ENCODE data around the gene HPS6. TPM values are rescaled to one million over a fixed set of nuclear protein-coding genes. Genes with fewer than 3 reads are reported as not detected.

The HPS6 gene
- total and polyA plus RNA-seq, 10 donors = 7.2 to 29.5 (median 17.0) TPM

GRCh38 chr10:102116656-102117055, 51.5 kb downstream of the HPS6 start:
- 77 to 88% (median 82%) methylated on average over 1 of the region's 1 CpG for WGBS, 5 donors
- no peaks in the 10 kb centered on the region for H3K9me3 ChIP-seq
- TF ChIP-seq POLR2A (IDR thresholded peaks at IDR 0.05) (no peak), CTCF (IDR thresholded peaks at IDR 0.05 in 8 of 11, conservative IDR thresholded peaks at IDR 0.05 in 3 of 11) (no peak), POLR2AphosphoS5 (IDR thresholded peaks at IDR 0.05) (no peak)
- intact Hi-C loops (cut with DNase I; ENCODE audit: low total_unique reads) = loop anchor here (10.0 kb wide), 1 partner anchor 52 kb away; the partner anchor contains the start of gene HPS6
- peaks cover 55 to 91% (median 81%) of the 10 kb centered on the region in 6 donors for H3K4me1 ChIP-seq
- peak overlapping the region in 2 of 8 donors; percentile 89 to 97 for H3K4me3 ChIP-seq
- H3K27ac ChIP-seq = peak overlapping the region; percentile 92 to 99 (median 96)
- DNase-seq = no peak
- H3K27me3 ChIP-seq (replicated peaks in 1 of 7) = no peaks in the 10 kb centered on the region
- peaks cover 0 to 3% (median 1%) of the 10 kb centered on the region in 6 donors for H3K36me3 ChIP-seq

Small RNA genes lying within 50 kb of the gene (small RNA-seq; reads per million reads assigned to genes)
- gene AL500527.1 (0 reads per million in 4 donors), gene AL500527.2 (0 reads per million in 4 donors)

Other genes starting within 250 kb of the HPS6 start
- 100 to 1,000 TPM; 143 to 234 (median 172) TPM for gene OGA, start 246.9 kb upstream of the HPS6 start, total RNA-seq
- gene OGA, start 246.9 kb upstream of the HPS6 start, polyA plus RNA-seq = 10 to 100 TPM; 65.7 to 87.0 (median 68.3) TPM
- 1 to 10 TPM; 4.2 to 8.6 (median 6.5) TPM for gene KCNIP2, start 221.5 kb upstream of the HPS6 start, total RNA-seq
- gene KCNIP2, start 221.5 kb upstream of the HPS6 start, polyA plus RNA-seq = 1 to 10 TPM in 2 of 3 donors, under 1 TPM in 1; 1.00 to 1.7 (median 1.3) TPM
- 10 to 100 TPM; 19.4 to 37.4 (median 25.8) TPM for gene ARMH3, start 9.2 kb upstream of the HPS6 start, total RNA-seq
- 10 to 100 TPM; 11.6 to 13.5 (median 13.5) TPM for gene ARMH3, start 9.2 kb upstream of the HPS6 start, polyA plus RNA-seq
- 10 to 100 TPM; 59.3 to 89.9 (median 71.1) TPM for gene LDB1, start 55.0 kb downstream of the HPS6 start, total RNA-seq
- 10 to 100 TPM; 22.5 to 50.2 (median 25.4) TPM for gene LDB1, start 55.0 kb downstream of the HPS6 start, polyA plus RNA-seq
- 10 to 100 TPM; 22.3 to 52.5 (median 30.9) TPM for gene PPRC1, start 67.7 kb downstream of the HPS6 start, total RNA-seq
- 10 to 100 TPM; 12.1 to 22.0 (median 15.4) TPM for gene PPRC1, start 67.7 kb downstream of the HPS6 start, polyA plus RNA-seq
- 10 to 100 TPM; 37.2 to 60.0 (median 42.3) TPM for gene NOLC1, start 87.0 kb downstream of the HPS6 start, total RNA-seq
- gene NOLC1, start 87.0 kb downstream of the HPS6 start, polyA plus RNA-seq = 10 to 100 TPM; 24.6 to 36.1 (median 34.8) TPM
- 1 to 10 TPM in 1 of 7 donors, under 1 TPM in 4, not detected in 2; 0.26 to 2.0 (median 0.64) TPM for gene ELOVL3, start 160.9 kb downstream of the HPS6 start, total RNA-seq
- gene ELOVL3, start 160.9 kb downstream of the HPS6 start, polyA plus RNA-seq = 1 to 10 TPM in 2 of 3 donors, under 1 TPM in 1; 0.08 to 1.1 (median 1.1) TPM
- not detected for gene PITX3, start 176.2 kb downstream of the HPS6 start, total RNA-seq
- not detected for gene PITX3, start 176.2 kb downstream of the HPS6 start, polyA plus RNA-seq
- 10 to 100 TPM; 36.4 to 42.1 (median 41.3) TPM for gene GBF1, start 180.2 kb downstream of the HPS6 start, total RNA-seq
- 10 to 100 TPM in 1 of 3 donors, 1 to 10 TPM in 2; 5.8 to 11.5 (median 7.3) TPM for gene GBF1, start 180.2 kb downstream of the HPS6 start, polyA plus RNA-seq